Ishikawa (cell line): ENCODE data around the gene ARMC8.

ENCODE experiments used
- CEBPB ChIP-seq: IDR thresholded peaks from 2 replicates; pipeline ENCODE4 v1.6.1; 2012
- CREB1 ChIP-seq: IDR thresholded peaks from 2 replicates; pipeline ENCODE4 v1.6.1; 2012; ENCODE audit warnings: low read depth
- EGR1 ChIP-seq: IDR thresholded peaks from 2 replicates; pipeline ENCODE4 v1.6.1; 2012
- EP300 ChIP-seq: IDR thresholded peaks from 2 replicates; pipeline ENCODE4 v1.6.1; 2012; ENCODE audit warnings: borderline replicate concordance
- FOXM1 ChIP-seq: IDR thresholded peaks from 2 replicates; pipeline ENCODE4 v1.6.1; 2012; ENCODE audit warnings: low read depth, borderline replicate concordance
- MAX ChIP-seq: IDR thresholded peaks from 2 replicates; pipeline ENCODE4 v1.6.1; 2012
- NFIC ChIP-seq: IDR thresholded peaks from 2 replicates; pipeline ENCODE4 v1.6.1; 2012
- RAD21 ChIP-seq: IDR thresholded peaks from 2 replicates; pipeline ENCODE4 v1.6.1; 2012; ENCODE audit warnings: low read depth
- REST ChIP-seq: IDR thresholded peaks from 2 replicates; pipeline ENCODE4 v1.6.1; 2012; ENCODE audit warnings: low read depth, mild to moderate bottlenecking
- TAF1 ChIP-seq: IDR thresholded peaks from 2 replicates; pipeline ENCODE4 v1.6.1; 2012; ENCODE audit warnings: low read depth, mild to moderate bottlenecking
- TCF12 ChIP-seq: IDR thresholded peaks from 2 replicates; pipeline ENCODE4 v1.6.1; 2012; ENCODE audit warnings: low read depth
- TEAD4 ChIP-seq: IDR thresholded peaks from 2 replicates; pipeline ENCODE4 v1.6.1; 2012
- USF1 ChIP-seq: IDR thresholded peaks from 2 replicates; pipeline ENCODE4 v1.6.1; 2012
- YY1 ChIP-seq: IDR thresholded peaks from 2 replicates; pipeline ENCODE4 v1.6.1; 2012; ENCODE audit warnings: low read depth
- ZBTB7A ChIP-seq: IDR thresholded peaks from 2 replicates; pipeline ENCODE4 v1.6.1; 2012; ENCODE audit warnings: low read depth

Gene ARMC8

GRCh38 chr3:138263104-138263503 is 76.0 kb downstream of the ARMC8 start:
- TF ChIP-seq EP300, result no peak
- TF ChIP-seq FOXM1, result no peak
- TF ChIP-seq USF1, result no peak

- TF ChIP-seq CREB1, result no peak
- no peak for TF ChIP-seq EGR1
- no peak for TF ChIP-seq ZBTB7A
- TF ChIP-seq NFIC, result no peak
- no peak for TF ChIP-seq RAD21
- no peak for TF ChIP-seq CEBPB
- no peak for TF ChIP-seq FOXM1
- TF ChIP-seq EP300, result no peak
- TF ChIP-seq REST, result no peak
These were observed 78.6 kb downstream of the ARMC8 start for GRCh38 chr3:138265745-138266144.

- no peak for TF ChIP-seq TAF1
- TF ChIP-seq FOXM1, result no peak
- TF ChIP-seq ZBTB7A, result no peak
- TF ChIP-seq CREB1, result no peak
- TF ChIP-seq YY1, result no peak
- TF ChIP-seq RAD21, result no peak
These were observed 80.0 kb downstream of the ARMC8 start for GRCh38 chr3:138267083-138267482.

- TF ChIP-seq TCF12 (no peak), FOXM1 (no peak), TAF1 (no peak)
These were observed 83.1 kb downstream of the ARMC8 start for GRCh38 chr3:138270245-138270644.

GRCh38 chr3:138271189-138271794 is 84.2 kb downstream of the ARMC8 start:
- TF ChIP-seq YY1 (no peak), EGR1 (no peak), TEAD4 (no peak), FOXM1 (no peak), CEBPB (no peak), USF1 (no peak), NFIC (no peak), TCF12 (no peak)

- TF ChIP-seq MAX (no peak), CEBPB (no peak), REST (no peak), CREB1 (no peak), NFIC (no peak), TCF12 (no peak), TAF1 (no peak), USF1 (no peak), EP300 (no peak), ZBTB7A (no peak), FOXM1 (no peak)
These were observed 94.5 kb downstream of the ARMC8 start for GRCh38 chr3:138281561-138281960.
